ENCODE results near the gene TMEM163. TPM values are rescaled to one million over a fixed set of nuclear protein-coding genes. Genes with fewer than 3 reads are reported as not detected.

The TMEM163 gene
- total and polyA plus RNA-seq, 2 of the 13 experiments (the other 11 are each of a cell fraction or from before 2014, with no cell fraction given), result 0.05 TPM; not detected in 1

GRCh38 chr2:134499307-134499926, 219.4 kb downstream of the TMEM163 start:
- H3K79me2 ChIP-seq (ENCODE audit: insufficient read depth, low read length), result no peaks in the 10 kb centered on the region
- DNase-seq (ENCODE audit: low spot score) (no peak), ATAC-seq (peak; percentile 27; the same call in 1 of the 3 replicates), FAIRE-seq (no peak)
- ChIA-PET CTCF (ENCODE audit: low intra/inter-chr PET ratio, low total read pairs) (no interaction called here), POLR2A (no interaction called here)
- no peak overlapping the region for H3K27ac ChIP-seq (ENCODE audit: extremely low read length, insufficient read depth, low read length)
- H3K9ac ChIP-seq (ENCODE audit: insufficient read depth, low read depth, low read length), result no peak overlapping the region
- H3K27me3 ChIP-seq (ENCODE audit: control insufficient read depth in 1 of 2, insufficient read depth in 2 of 2, low read length in 2 of 2), result peaks cover 5 to 32% of the 10 kb centered on the region in 2 experiments
- no peaks in the 10 kb centered on the region for H4K20me1 ChIP-seq (ENCODE audit: insufficient read depth, low read length)
- 21% methylated on average over 9 of the region's 9 CpGs for WGBS (ENCODE audit: low lambda C conversion rate)
- in situ Hi-C loops (cut with HindIII; ENCODE audit: extremely low pct_ligation_motif_present, low pct_unique_long_range_greater_than_20kb), result no loop called here
- H3K4me2 ChIP-seq (ENCODE audit: low read depth, low read length), result no peak overlapping the region
- H3K4me3 ChIP-seq (replicated peaks in 1 of 3; ENCODE audit: insufficient read depth in 1 of 3, low read depth in 2 of 3, low read length in 3 of 3), result no peak overlapping the region
- H3K9me3 ChIP-seq (ENCODE audit: low read length), result no peaks in the 10 kb centered on the region
- no TSS peak for BruUV-seq (replicated peaks)
- intact Hi-C loops (cut with micrococcal nuclease; ENCODE audit: unreplicated experiment), result no loop called here
- no peak overlapping the region for H2AFZ ChIP-seq (ENCODE audit: low read length)
- H3K36me3 ChIP-seq (replicated peaks in 1 of 2; ENCODE audit: control insufficient read depth in 1 of 2, insufficient read depth in 2 of 2, low read length in 2 of 2), result no peaks in the 10 kb centered on the region
- H3K4me1 ChIP-seq (ENCODE audit: insufficient read depth, low read length), result no peaks in the 10 kb centered on the region
- TF ChIP-seq ZFX (CRISPR knock-in tag; IDR thresholded peaks at IDR 0.05; ENCODE audit: low read depth) (no peak), ARID2 (CRISPR knock-in tag; IDR thresholded peaks at IDR 0.05; ENCODE audit: borderline replicate concordance) (no peak), SOX13 (IDR thresholded peaks at IDR 0.05) (no peak), SOX13 (CRISPR knock-in tag; conservative IDR thresholded peaks at IDR 0.05 in 1 of 2, IDR thresholded peaks at IDR 0.05 in 1 of 2) (no peak), HNRNPK (IDR thresholded peaks at IDR 0.05; ENCODE audit: low read depth, low read length, poor library complexity, severe bottlenecking) (no peak), SNRNP70 (IDR thresholded peaks at IDR 0.05; ENCODE audit: low read depth, low read length) (no peak), ZNF350 (CRISPR knock-in tag; IDR thresholded peaks at IDR 0.05; ENCODE audit: borderline replicate concordance, low read depth) (no peak), PAWR (CRISPR knock-in tag; IDR thresholded peaks at IDR 0.05; ENCODE audit: borderline replicate concordance) (no peak), ZNF34 (CRISPR knock-in tag; IDR thresholded peaks at IDR 0.05; ENCODE audit: borderline replicate concordance) (no peak), ZBTB46 (CRISPR knock-in tag; IDR thresholded peaks at IDR 0.05; ENCODE audit: borderline replicate concordance) (no peak), GATAD1 (CRISPR knock-in tag; IDR thresholded peaks at IDR 0.05) (no peak), HIVEP1 (CRISPR knock-in tag; IDR thresholded peaks at IDR 0.05) (no peak), ZNF530 (CRISPR knock-in tag; IDR thresholded peaks at IDR 0.05; ENCODE audit: low read depth) (no peak)
- TF ChIP-seq, protein P1, sequence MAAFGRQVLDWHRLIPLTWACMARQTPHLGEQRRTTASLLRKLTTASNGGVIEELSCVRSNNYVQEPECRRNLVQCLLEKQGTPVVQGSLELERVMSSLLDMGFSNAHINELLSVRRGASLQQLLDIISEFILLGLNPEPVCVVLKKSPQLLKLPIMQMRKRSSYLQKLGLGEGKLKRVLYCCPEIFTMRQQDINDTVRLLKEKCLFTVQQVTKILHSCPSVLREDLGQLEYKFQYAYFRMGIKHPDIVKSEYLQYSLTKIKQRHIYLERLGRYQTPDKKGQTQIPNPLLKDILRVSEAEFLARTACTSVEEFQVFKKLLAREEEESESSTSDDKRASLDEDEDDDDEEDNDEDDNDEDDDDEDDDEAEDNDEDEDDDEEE (CRISPR knock-in tag; IDR thresholded peaks at IDR 0.05), result no peak
- TF ChIP-seq, protein P2, sequence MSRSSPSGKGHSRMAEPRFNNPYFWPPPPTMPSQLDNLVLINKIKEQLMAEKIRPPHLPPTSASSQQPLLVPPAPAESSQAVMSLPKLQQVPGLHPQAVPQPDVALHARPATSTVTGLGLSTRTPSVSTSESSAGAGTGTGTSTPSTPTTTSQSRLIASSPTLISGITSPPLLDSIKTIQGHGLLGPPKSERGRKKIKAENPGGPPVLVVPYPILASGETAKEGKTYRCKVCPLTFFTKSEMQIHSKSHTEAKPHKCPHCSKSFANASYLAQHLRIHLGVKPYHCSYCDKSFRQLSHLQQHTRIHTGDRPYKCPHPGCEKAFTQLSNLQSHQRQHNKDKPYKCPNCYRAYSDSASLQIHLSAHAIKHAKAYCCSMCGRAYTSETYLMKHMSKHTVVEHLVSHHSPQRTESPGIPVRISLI (CRISPR knock-in tag; IDR thresholded peaks at IDR 0.05; ENCODE audit: borderline replicate concordance), result no peak
- TF ChIP-seq, protein P3, sequence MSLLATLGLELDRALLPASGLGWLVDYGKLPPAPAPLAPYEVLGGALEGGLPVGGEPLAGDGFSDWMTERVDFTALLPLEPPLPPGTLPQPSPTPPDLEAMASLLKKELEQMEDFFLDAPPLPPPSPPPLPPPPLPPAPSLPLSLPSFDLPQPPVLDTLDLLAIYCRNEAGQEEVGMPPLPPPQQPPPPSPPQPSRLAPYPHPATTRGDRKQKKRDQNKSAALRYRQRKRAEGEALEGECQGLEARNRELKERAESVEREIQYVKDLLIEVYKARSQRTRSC (CRISPR knock-in tag; IDR thresholded peaks at IDR 0.05; ENCODE audit: low read depth), result no peak

Measured in HepG2 (cell line).